Measurements from ENCODE around the gene MTMR3.
A peak's percentile ranks its signal among the peaks of the same experiment; 100 is the strongest.

MTMR3 gene

DNA sequence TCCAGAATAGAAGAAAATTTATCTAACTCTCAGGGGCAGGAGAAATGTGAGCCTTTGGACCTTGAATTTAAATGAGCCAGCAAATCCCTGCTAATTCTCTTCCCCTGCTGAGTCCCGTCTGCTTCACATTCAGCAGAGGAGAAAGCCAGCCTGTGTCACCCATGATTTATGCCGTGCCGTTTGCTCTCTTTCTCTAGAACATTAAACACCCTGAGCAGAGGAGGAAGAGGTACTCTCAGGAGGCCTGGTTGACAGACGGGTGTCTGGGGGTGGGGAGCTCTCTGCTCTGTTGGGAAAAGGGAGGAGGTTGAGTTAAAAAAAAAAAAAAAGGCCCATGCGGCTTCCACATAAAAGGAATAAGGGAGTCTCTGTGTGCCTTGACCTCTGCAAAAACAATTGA lies 11.3 kb upstream of the MTMR3 start:
- DNase-seq = no peak

DNA sequence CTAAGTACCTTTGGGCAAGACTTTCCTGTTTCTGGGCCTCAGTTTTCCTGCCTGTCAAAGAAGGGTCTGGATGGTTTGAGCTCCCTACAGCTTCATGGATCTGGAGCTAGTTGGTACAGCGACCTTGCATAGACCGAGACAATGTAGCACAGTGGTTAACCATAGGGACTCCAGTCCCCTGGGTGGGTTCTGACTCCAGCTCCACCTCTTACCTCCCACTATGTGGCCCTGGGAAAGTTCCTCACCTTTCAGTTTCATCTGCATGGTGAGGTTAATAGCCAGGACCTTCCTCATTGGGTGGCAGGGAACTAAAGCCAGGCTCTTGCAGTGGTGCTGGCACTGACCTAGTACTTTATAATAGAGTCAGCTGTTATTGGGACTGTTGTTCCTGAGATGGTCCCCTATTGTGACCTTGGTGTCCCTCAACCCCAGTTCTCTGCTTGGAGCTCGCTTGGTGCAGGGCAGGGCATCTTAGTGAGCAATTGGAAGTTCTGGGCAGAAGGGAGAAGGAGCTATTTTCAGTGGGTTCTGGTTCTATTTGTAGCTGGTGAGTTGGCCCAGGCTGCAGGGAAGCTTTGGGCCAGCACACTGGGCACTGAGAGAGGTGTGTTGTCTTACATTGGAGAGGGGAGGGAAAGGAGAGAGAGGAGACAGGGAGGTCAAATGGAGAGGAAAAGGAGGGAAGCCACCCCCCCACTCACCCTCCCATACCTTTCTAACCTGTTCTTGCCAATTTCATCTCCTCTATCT lies 10.7 kb upstream of the MTMR3 start:
- no peak for DNase-seq

DNA sequence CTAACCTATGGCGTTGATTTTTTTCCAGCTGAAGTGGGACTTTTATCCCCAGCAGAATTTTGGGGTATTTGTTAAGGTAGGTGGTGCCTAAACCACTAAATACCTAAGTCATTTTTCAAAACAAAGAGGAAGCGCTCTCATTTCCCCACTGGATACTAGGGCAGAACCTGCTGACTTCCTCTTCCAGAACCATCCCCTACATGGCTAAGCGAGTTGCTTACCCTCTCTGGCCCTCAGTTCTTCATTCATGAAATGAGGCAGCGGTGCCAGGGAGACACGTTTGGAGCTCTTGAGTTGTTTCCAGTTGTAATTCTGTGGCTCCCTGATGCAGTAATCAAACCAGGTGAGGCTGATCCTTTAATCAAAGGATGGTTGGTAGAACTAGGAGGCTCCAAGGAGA lies 10.0 kb upstream of the MTMR3 start:
- no peak for DNase-seq

DNA sequence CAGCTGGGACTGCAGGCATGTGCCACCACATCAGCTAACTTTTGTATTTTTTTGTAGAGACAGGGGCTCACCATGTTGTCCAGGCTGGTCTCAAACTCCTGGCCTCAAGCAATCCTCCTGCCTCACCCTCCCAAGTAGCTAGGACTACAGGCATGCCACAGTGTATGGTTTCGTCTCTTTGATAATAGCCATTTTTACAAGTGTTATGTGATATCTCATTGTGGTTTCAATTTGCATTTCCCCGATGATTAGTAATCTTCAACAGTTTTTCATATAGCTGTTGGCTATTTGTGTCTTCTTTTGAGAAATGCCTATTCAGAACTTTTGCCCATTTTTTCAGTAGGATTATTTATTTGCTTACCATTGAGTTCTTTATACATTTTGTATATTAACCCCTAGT lies 9.0 kb upstream of the MTMR3 start:
- DNase-seq = no peak

DNA sequence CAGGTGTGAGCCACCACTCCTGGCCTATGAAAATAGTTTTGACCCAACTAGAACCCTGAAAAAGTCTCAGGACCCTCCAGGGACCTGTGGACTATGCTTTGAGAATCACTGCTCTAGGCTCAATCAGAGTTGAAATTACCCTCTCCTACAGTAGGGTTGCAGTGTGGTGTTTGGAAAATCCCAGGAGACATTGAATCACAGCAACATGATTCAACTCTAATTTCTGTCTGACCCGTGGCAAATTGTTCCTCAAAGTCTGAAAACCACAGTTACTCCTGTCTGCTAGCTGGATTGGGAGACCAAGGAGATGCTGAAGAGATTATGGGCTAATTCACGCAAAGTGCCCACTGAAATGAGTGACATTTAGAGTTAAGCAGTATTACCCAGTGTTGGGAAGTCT lies 5.4 kb upstream of the MTMR3 start:
- DNase-seq = no peak

- no peak for DNase-seq
These were observed 3.2 kb upstream of the MTMR3 start for GRCh38 chr22:29879753-29880152.

- DNase-seq = no peak
These were observed 294 bp upstream of the MTMR3 start for GRCh38 chr22:29882716-29883044.

GRCh38 chr22:29883775-29884097 lies 762 bp downstream of the MTMR3 start:
- peak; percentile 15 for DNase-seq

DNA sequence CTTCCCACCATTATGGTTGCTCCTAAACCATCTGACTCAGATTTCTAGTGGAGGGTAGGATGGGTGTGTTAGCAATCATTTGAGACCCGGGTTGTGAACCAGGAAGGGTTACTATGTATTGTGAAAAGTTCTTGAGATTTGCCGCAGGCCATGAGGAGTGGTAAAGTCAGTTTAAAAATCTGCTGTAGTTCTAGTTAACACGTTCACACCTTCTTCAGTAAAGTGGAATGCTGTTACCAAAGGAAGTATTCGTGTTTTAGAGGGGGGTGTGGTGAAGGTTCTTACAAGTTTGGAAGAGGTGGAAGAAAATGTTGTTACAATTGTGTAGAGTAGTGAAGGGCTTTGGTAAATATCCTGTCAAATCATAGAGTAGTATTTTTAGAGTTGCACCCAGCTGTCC lies 2.6 kb downstream of the MTMR3 start:
- no peak for DNase-seq

DNA sequence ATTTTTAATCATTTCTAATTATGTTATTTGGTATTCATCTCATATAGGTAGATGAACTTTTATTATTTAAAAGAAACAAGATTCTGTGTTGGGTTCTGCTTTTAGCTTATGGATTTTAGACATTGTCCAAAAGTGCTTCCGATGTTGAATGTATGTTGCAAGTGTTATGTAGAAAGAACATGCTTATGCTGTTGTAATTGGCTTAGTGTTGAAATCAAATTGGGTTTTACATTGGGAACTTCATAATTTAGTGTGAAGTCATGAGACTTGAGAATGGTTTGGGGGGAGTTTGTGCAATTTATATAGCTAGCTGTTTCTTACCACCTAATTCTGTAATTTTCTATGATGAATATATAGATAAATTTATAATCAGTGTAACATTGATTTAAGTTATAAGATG lies 3.6 kb downstream of the MTMR3 start:
- no peak for DNase-seq

DNA sequence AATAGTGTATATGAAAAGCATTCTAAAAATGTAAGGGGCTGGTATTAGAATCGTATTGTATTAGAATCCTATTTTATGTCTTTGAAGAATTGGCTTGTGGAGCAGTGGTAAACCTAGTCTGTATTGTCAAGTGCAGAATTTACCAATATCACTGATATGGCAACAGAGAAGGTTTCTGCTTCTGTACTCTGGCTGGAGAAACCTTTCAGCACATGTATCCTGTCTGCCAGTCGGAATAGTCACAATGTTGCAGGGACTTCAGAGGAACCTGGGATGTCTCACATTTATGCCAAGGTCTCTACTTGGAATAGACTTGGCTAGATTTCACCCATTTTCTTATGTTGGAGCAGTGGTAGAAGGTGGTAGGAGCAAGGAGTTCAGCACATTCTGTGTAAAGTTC lies 4.4 kb downstream of the MTMR3 start:
- no peak for DNase-seq

DNA sequence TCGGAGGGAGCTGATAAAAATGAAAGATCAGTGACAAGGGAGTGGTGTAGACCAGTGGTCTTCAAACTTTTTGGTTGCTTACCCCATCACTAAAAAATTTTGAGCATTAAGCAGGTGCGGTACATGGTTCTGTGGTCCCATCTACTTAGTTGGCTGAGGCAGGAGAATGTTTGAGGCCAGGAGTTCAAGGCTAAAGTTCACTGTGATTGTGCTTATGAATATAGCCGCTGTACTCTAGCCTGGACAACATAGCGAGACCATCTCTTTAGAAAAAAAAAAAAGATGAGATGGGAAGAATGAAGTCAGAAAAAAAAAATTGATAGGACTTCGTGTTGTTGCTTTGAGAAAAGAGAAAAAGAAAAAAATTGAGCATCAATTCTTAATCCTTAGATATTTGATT lies 7.8 kb downstream of the MTMR3 start:
- no peak for DNase-seq

GRCh38 chr22:29892315-29893156 lies 9.6 kb downstream of the MTMR3 start:
- no peak for DNase-seq

DNA sequence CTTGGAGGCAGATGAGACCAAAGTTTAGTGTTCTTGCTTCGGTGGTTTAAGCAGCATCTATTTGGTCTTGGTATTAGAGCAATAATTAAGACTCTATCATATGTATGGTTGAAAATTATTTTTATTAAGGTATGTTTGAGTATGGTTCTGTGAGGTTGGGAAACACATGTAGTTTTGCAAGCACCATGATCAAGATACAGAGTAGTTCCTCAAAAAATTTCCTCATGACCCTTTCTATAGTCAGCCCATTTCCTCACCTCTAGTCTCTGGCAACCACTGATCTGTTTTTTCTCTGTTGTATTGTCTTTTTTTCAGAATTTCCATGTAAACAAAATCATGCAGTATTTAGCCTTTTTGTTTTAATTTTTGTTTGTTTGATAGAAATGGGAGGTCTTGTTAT lies 18.4 kb downstream of the MTMR3 start:
- no peak for DNase-seq

- DNase-seq = no peak
These were observed 20.4 kb downstream of the MTMR3 start for GRCh38 chr22:29903371-29903770.

GRCh38 chr22:29904020-29904419 lies 21.0 kb downstream of the MTMR3 start:
- no peak for DNase-seq

GRCh38 chr22:29907753-29908515 lies 25.0 kb downstream of the MTMR3 start:
- DNase-seq = no peak

GRCh38 chr22:29912141-29912540 lies 29.2 kb downstream of the MTMR3 start:
- DNase-seq = no peak

- DNase-seq = no peak
These were observed 29.8 kb downstream of the MTMR3 start for GRCh38 chr22:29912605-29913398.

DNA sequence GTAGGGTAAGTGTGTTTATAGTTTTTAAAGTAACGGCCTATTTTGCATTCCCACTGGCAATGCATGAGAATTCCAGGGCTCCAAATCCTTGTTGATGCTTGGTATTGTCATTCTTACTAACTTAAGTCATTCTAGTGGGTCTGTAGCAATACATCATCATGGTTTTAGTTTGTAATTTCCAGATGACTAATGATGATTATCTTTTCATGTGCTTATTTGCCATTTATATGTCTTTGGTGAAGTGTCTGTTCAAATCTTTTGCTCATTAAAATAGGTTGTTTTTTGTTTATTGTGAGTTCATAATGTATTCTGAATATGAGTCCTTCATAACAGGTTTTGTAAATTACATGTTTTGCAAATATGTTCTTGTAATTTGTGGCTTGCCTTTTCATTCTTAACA lies 31.2 kb downstream of the MTMR3 start:
- DNase-seq = no peak

- no peak for DNase-seq
These were observed 32.1 kb downstream of the MTMR3 start for GRCh38 chr22:29914991-29915533.

DNA sequence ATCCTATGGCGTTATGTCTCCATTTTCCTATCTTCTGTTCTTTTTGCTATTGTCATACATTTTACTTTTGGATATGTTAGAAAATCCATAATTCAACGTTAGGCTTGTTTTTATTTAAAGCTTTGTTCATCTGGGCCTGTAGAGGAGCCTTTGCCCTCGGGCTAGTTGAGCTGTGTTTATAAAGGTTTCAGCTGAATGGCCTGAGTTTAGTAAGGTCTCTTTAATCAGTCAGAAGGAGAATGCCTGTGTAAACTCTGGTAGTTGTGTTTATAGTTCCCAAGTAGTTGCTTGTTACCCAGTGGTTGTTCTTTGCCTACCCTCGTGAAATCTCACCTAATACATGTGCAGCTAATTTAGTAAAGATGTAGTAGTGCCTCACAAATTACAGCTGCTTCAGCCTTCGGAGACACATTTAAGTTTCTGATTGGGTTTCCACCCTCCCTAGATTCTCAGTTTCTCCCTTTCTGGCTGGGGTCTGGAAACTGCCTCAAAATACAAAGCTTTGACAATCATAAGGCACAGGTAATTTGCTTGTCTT lies 33.1 kb downstream of the MTMR3 start:
- no peak for DNase-seq
